Upper lobe of left lung (tissue), 4 donors: Measurements from ENCODE around the gene ADGRE1.

Experiments used
- CTCF ChIP-seq, 6 experiments: fragments of 450-650 bp in 4 of 6; fragments of 200-600 bp in 2 of 6; sonication (generic) in 2 of 6; IDR thresholded peaks; one replicate each; pipeline ENCODE4 v1.5.1; 2016 to 2019; ENCODE audit warnings: antibody characterized with exemption in 6 of 6
- EP300 ChIP-seq, 4 donors: sonication (generic); formaldehyde crosslinking; IDR thresholded peaks; one replicate each; pipeline ENCODE4 v1.5.1; 2017; ENCODE audit warnings: antibody characterized with exemption in 4 of 4, control low read depth in 2 of 4
- POLR2A ChIP-seq, 4 donors: fragments of 450-650 bp; IDR thresholded peaks; one replicate each; pipeline ENCODE4 v1.5.1; 2016 to 2017; ENCODE audit warnings: antibody characterized with exemption in 4 of 4, mild to moderate bottlenecking in 2 of 4
- POLR2AphosphoS5 ChIP-seq, 2 donors: sonication (generic); formaldehyde crosslinking; IDR thresholded peaks; one replicate each; pipeline ENCODE4 v1.5.1; 2017; ENCODE audit warnings: antibody characterized with exemption in 2 of 2

GRCh38 chr19:6967967-6968366, 80.6 kb downstream of the ADGRE1 start:
- no peak for TF ChIP-seq POLR2A (IDR thresholded peaks at IDR 0.05)
- TF ChIP-seq CTCF (IDR thresholded peaks at IDR 0.05): no peak
- no peak for TF ChIP-seq EP300 (IDR thresholded peaks at IDR 0.05)
- TF ChIP-seq POLR2AphosphoS5 (IDR thresholded peaks at IDR 0.05): no peak
